ENCODE measurements around the gene ZMYND12.

DNA sequence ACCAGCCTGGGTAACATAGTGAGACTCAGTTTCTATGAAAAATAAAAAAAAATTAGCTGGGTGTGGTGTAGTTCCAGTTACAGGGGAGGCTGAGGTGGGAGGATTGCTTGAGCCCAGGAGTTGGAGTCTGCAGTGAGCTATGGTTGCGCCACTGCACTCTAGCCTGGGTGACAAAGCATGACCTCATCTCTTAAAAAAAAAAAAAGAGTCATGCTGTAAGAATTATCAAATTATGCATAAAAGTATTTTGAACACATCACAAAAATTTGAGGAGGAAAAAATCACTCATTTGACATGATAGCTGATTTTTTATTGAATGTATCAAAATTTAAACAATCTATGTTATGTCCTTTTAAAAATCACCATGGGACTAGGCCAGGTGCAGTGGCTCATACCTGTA is 25.1 kb upstream of the ZMYND12 start:
- no peak for TF ChIP-seq POLR2A (IDR thresholded peaks at IDR 0.05)
- TF ChIP-seq, protein P1, sequence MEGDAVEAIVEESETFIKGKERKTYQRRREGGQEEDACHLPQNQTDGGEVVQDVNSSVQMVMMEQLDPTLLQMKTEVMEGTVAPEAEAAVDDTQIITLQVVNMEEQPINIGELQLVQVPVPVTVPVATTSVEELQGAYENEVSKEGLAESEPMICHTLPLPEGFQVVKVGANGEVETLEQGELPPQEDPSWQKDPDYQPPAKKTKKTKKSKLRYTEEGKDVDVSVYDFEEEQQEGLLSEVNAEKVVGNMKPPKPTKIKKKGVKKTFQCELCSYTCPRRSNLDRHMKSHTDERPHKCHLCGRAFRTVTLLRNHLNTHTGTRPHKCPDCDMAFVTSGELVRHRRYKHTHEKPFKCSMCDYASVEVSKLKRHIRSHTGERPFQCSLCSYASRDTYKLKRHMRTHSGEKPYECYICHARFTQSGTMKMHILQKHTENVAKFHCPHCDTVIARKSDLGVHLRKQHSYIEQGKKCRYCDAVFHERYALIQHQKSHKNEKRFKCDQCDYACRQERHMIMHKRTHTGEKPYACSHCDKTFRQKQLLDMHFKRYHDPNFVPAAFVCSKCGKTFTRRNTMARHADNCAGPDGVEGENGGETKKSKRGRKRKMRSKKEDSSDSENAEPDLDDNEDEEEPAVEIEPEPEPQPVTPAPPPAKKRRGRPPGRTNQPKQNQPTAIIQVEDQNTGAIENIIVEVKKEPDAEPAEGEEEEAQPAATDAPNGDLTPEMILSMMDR (IDR thresholded peaks at IDR 0.05): no peak

Data from adrenal gland (tissue), 5 donors.